GM21786 (cell line): ENCODE measurements around the gene USP47.

Source experiments
- ATAC-seq: cut with Tn5 transposase; IDR thresholded peaks from one replicate; pipeline ENCODE4 v1.9.1; 2021; ENCODE audit not compliant: unreplicated experiment

USP47 gene

GRCh38 chr11:11965656-11966353 is 124.0 kb downstream of the USP47 start:
- no peak for ATAC-seq

- ATAC-seq = no peak
Measured at GRCh38 chr11:11966354-11966741, 124.6 kb downstream of the USP47 start.

- ATAC-seq = peak; percentile 87
Measured at GRCh38 chr11:11966826-11967668, 125.3 kb downstream of the USP47 start.

- ATAC-seq = no peak
Measured at GRCh38 chr11:11967669-11968510, 126.1 kb downstream of the USP47 start.

- no peak for ATAC-seq
Measured at GRCh38 chr11:11968511-11969280, 126.9 kb downstream of the USP47 start.

GRCh38 chr11:11969380-11970215 is 127.8 kb downstream of the USP47 start:
- no peak for ATAC-seq

GRCh38 chr11:11970556-11970955 is 128.8 kb downstream of the USP47 start:
- ATAC-seq = no peak

- ATAC-seq = no peak
Measured at GRCh38 chr11:11971906-11972547, 130.3 kb downstream of the USP47 start.

GRCh38 chr11:11972730-11973341 is 131.1 kb downstream of the USP47 start:
- no peak for ATAC-seq

GRCh38 chr11:11973361-11973800 is 131.6 kb downstream of the USP47 start:
- ATAC-seq = no peak

GRCh38 chr11:11973866-11974265 is 132.1 kb downstream of the USP47 start:
- no peak for ATAC-seq

GRCh38 chr11:11975201-11976092 is 133.7 kb downstream of the USP47 start:
- ATAC-seq = no peak

GRCh38 chr11:11976481-11977127 is 134.8 kb downstream of the USP47 start:
- ATAC-seq = no peak

GRCh38 chr11:11977206-11977938 is 135.6 kb downstream of the USP47 start:
- ATAC-seq = no peak

GRCh38 chr11:11978098-11978637 is 136.4 kb downstream of the USP47 start:
- no peak for ATAC-seq

- no peak for ATAC-seq
Measured at GRCh38 chr11:11978792-11979487, 137.2 kb downstream of the USP47 start.
